Non-pigmented ciliary epithelial cell (primary cell): Measurements from ENCODE around the gene SLC48A1.
"Not testable (repeated sequence)": the region's sequence is repeated elsewhere in the genome, so short reads cannot be mapped to it uniquely, and the experiment has no call there.

Experiments used
- DNase-seq: peaks from one replicate; pipeline ENCODE4 v3.0.0-alpha.2; 2010; ENCODE audit warnings: low read depth

Gene SLC48A1

DNA sequence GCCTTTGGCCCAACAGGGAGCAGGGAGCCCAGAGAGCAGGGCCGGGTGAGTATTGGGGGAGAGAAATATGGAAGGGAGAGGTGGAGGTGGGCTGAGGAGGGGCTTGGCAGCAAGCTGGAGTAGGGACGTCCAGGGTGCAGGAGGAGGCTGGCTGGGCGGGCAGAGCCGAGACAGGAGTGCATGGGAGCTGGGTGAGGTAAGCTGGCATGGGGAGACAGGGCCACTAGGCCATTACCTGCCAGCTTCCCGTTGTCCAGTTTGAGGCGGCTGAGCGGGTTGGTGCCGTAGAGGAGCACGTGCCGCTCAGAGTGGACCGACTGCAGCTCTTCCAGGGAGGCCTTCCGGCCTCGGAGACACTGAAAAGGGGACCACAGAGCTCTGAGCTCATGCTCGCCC lies 18.3 kb downstream of the SLC48A1 start:
- DNase-seq: no peak

DNA sequence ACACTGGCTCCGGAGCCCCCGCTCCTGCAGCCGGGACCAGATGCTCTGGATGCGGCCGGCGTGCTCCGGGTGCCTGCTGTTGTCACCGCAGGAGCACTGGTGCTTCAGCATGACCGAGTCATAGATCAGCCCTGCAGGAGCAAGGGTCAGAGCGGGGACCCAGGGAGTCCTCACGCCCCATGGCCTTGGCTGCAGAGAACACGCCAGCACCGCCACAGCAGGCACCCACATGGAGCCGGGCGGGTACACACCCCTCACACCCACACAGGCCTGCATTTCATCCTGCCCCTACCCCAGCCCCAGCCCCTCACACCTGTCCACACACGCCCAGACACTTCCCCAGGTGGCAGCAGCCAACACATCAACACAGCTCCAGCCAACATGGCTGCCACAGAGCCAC lies 18.8 kb downstream of the SLC48A1 start:
- DNase-seq: no peak

DNA sequence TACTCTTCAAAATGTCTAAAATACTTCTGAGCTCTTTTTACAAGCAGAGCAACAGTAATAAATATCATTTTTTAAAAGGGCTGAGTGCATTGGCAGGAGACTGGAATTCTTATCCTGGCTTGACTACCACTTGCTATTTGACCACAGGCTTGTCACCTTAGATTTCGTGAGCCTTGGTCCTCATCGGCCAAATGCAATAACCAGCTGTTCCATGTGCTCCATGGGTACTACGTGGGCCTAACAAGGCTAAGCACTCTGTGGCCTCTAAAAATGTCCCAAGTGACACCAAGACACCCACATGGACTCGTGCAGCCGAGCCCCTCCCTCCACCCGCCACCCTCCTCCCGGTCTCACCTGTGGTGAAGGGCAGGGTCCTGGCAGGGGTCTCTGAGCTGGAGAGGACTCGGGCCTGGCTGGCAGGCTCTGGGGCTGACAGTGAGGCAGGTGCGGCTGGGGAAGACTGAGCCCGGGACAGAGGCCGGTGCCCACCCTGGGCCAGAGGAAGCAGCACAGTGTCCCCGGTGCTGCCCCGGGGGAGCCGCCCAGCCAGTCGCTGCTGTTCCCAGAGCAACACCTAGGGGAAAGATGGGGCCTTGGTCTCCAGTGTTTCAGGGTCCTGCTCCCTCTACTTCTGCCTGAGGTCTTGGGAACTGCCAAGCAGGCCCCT lies 20.1 kb downstream of the SLC48A1 start:
- no peak for DNase-seq

DNA sequence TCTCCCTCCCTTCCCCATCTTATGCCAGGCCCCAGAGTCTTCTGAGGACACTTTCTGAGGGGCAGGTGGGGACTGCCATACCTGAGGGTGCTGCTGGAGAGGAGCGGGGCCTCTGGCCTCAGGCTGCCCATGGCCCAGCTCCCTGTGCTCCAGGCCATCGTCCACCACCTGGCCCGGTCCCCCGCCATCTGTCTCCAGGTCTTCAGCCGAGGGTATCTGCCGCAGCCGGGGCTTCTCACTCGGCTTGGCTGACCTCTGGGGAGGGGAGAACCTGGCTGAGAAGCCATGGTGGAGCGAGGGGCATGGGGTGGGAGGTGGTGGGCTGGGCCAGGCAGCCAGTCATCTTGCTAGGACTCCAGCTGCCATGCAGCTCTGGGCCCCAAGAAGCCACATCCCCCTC lies 21.6 kb downstream of the SLC48A1 start:
- no peak for DNase-seq

DNA sequence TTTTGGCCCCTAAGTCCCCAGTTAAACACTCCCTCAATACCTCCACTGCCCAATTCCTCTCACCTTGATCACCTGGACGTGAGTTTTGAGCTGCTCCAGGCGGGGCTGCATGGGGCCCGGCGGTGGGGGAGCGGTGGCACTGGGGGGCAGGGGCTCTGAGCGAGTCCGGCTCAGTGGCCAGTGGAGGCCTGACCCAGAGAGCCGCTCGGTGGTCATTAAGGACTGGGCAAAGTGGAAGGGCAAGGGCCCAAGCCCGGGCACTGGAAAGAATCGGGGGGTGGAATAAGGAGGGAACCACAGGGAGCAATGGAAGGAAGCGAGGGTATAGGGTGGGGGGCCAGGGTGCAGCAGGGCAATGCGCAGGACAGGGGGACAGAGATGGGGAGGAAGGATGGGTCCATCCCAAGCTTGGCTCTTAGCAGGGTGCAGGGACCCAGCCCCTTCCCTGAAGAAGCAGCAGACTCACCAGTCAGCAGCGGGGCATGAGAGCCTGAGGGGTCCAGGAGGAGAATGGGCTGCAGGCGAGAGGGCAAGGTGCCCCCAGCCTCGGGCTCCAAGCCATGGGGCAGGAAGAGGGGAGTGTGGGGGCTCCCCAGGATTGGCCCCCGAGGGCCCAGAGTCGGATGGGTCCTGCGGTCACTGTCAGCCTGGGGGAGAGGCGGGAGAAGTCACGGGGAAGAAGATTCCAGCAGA lies 22.2 kb downstream of the SLC48A1 start:
- DNase-seq: no peak

DNA sequence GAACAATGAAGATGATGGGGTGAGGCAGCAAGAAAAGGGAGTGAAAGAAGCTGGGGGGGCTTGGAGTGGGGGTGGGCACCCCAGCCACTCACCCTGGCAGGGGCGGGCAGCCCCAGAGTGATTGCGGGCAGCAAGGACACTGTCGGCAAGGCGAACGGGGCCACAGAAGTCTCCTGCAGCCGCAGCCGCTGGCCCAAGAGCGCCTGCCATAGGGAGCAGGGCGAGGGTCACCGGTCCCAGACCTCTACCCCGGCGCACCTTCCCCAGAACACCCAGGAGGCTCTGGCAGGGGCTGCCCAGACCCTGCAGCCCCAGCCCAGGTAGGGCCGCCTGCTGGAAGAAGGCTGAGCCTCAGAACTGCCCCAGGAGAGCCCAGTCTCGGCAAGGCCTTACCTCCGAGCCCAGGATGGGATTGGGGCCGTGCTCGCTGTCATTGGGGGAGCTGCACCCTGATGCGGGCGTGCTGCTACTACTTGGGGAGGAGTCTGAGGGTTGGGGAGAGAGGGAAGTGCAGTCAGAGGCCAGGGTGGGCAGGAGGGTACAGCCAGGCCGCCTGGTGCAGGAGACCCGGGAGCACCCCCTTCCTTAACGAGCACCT lies 22.9 kb downstream of the SLC48A1 start:
- no peak for DNase-seq

DNA sequence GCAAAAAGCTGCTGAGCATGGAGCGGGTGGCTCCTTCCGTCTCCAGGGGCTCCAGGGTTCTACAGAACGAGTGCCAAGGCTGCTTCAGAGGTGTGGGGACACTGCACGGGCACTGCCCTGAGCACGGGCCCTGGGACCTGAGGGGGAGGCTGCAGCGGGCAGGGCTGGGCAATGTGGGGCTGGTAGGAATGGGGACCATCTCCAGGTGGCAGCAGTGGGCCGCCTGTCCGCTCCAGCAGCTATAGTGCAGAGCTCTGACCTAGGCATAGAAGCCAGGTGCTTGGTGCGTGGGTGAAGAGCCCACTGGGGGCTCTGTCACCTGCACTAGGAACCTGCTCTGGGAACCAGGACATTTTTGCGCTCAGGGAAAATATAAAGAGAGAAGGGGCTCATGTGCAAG lies 24.4 kb downstream of the SLC48A1 start:
- no peak for DNase-seq

- DNase-seq: no peak
Observed at GRCh38 chr12:47798382-47798948, 25.4 kb downstream of the SLC48A1 start.

DNA sequence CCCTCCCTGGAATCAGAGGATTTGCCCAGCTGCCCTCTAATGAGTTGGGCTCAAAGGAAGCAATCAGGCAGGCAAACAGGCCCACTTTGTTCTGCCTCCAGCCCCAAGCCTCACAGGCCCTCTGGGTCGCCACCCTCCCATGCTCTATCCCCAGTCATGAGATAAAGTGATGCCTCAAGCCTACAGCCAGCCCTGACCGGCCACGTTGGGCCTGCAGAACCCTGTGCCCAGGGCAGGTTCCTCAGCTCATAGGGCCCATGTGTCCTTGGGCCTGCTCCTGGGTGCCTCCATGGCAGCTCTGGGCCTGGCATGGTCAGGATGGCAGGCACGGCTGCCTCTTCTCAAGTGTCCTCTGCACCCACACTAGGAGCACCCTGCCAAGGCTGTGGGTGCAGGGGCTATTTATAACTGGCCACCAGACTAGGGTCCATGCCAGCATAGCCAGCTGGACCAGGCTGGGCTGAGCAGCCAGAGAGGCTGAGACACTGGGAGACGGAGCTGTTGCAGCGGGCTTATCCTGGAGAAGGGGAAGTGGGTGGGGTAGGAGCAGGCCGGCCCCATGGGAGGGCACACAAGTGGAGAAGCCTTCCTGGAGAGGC lies 26.4 kb downstream of the SLC48A1 start:
- DNase-seq: no peak

DNA sequence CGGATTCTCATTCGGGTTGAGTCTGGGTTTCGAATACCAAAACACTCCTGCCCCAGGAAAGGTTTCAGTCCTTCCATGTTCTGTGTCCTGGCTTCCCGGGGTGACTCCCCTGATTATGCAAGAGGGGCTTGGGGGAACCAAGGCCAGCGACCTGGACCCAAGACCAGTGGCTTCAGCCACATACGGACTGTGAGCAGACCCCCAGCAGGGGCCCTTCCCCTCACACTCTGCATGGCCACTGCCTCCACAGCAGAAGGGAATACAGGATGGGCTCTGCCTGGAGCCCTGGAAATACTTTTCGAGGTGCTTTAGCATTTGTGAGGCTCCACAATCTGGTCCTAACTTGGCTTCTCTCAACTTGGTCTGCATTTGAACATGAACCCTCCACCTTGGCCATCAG lies 27.5 kb downstream of the SLC48A1 start:
- DNase-seq: no peak

DNA sequence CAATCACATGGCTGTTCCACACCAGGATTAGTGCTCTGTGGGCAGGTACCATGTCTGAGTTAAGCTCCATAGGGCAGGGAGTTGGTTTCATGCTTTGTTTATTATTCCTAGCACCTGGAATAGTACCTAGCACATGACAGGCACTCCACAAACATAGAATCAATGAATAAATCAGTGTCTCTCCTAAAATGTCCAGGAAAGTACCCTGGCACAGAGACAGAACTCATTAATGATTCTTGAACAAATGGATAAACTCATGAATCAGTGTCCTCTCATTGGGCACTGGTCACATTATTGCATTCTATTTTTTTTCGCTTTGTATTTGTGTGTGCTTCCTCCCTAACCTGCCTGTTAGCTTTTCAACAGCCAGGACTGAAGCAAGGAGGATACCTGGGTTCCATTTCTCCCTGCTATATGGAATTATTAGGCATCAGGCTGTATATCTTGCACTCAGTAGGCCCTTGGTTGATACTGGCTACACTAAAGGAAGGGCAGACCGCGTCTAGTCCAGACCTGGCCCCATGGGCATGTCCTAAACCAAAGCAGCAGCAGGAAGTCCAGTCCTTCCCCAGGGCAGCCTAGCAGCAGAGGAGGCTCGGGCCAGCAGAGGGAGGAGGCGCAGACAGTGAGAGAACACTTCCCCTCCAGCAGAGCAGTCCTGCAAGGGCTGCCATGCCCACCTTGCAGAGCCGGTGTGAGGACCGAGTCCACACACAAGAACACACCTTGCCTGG lies 28.3 kb downstream of the SLC48A1 start:
- no peak for DNase-seq

- no peak for DNase-seq
Observed at GRCh38 chr12:47801904-47802246, 28.8 kb downstream of the SLC48A1 start.

GRCh38 chr12:47802312-47802711 lies 29.3 kb downstream of the SLC48A1 start:
- no peak for DNase-seq

GRCh38 chr12:47803191-47803875 lies 30.3 kb downstream of the SLC48A1 start:
- no peak for DNase-seq

- DNase-seq: no peak
Observed at GRCh38 chr12:47804171-47804570, 31.1 kb downstream of the SLC48A1 start.

DNA sequence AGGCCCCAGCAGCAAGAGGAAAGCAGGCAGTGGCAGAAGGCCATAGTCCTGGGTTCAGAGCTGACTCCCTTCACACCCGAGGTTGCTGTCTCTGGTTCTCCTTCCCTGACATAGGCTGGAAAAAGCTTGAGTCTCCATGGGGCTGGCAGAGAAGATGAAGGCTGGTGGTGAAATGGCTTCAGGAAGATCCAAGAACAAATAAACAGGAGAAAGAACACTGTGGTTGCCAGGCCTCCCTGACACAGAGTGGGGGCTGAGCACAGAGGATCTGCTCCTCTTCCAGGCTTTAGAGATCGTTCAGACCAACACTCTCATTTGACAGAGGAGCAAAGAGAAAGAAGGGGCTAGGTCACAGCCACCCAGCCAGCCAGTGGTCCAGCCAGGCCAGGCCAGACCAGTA lies 32.4 kb downstream of the SLC48A1 start:
- no peak for DNase-seq

DNA sequence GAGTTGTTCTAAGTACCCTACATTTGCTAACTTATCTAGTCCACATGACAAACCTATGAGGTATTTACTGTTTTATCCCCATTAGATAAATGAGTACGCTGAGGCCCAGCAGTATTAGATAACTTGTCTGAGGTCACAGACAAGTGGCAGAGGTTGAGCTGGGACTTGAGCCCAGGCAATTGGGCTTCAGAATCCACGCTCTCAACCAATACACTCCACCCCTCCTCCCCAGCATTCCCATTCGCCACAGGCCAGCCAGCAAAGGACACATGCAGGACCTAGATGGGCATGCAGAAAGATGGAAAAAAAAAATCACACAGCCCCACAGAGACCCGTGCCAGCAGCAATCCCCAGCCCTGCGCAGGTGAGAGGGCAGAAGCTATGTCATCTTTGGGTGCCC lies 34.3 kb downstream of the SLC48A1 start:
- no peak for DNase-seq

DNA sequence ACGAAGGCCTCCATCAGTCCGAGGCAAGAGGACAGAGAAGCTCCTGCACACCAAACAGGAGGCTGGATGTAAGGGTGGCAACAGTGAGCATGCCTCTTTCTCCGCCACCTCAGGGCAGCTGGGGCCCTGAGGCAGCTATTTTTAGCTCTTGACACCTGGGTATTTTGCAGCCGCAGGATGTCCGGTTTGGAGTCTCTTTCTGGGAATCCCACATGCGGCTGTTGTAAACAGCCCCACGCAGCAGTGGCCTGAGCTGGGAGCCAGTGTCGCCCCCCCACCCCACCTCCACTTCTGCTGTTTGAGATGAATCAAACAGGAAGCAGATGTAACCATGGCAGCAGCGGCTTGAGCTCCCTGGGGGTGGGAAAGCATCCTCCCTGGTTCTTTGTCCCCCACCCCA lies 35.0 kb downstream of the SLC48A1 start:
- no peak for DNase-seq

DNA sequence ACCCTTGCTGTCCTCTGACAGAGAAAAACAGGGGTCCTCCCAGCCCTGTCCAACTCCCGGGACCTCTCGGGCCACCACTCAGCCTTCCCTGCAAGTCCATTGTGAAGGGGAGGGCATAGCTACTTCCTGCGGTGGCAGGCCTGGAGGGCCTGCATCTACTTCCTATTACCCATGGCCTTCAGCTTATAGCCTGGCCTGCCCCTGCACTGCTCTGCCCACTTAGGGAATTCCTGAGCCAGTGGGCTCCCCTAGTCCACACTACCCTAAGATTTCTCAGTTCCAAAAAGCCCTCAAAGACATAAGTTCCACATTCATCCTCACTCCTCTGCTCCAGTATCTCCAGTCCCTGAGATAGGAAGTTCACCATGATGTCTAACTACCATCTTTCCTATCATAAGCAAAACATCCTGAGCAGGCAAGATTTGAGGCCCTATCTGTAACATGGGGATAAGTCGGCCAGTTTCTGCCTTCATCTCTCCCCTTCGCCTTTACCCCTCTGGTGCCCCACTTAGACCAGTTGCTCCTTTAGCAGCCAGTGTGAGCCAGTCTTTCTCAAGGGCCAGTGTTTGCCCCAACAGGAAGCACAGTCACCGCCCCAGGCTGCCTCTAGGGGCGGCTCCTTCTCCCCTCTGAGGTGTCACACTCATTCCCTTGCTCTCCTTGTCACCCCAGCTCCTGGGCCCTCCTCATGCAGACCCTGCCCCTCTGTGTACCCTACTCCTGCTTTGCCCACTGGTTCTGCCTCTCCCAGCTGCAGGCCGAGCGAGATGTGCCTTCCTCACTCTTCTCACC lies 35.7 kb downstream of the SLC48A1 start:
- no peak for DNase-seq

GRCh38 chr12:47809518-47809917 lies 36.5 kb downstream of the SLC48A1 start:
- not testable (repeated sequence) for DNase-seq

- DNase-seq: no peak
Observed at GRCh38 chr12:47811072-47811396, 38.0 kb downstream of the SLC48A1 start.
